Loucy (cell line): ENCODE data around the gene ETV3L.

ENCODE experiments used
- H2AFZ ChIP-seq: fragments of 200-600 bp; sonication (generic); 2 replicates; pipeline ENCODE4 v1.6.0; 2016; ENCODE audit warnings: antibody characterized with exemption, mild to moderate bottlenecking, low read length, moderate library complexity
- H3F3A ChIP-seq: fragments of 200-600 bp; 2 replicates; pipeline ENCODE4 v1.6.0; 2016; ENCODE audit warnings: antibody characterized with exemption, low read depth, mild to moderate bottlenecking
- H3K27me3 ChIP-seq: fragments of 200-600 bp; sonication (generic); 2 replicates; pipeline ENCODE4 v1.6.1; 2014; ENCODE audit warnings: low read length, mild to moderate bottlenecking; ENCODE audit not compliant: insufficient read depth, poor library complexity, severe bottlenecking
- H3K36me3 ChIP-seq: fragments of 200-600 bp; sonication (generic); 2 replicates; pipeline ENCODE4 v1.6.1; 2016; ENCODE audit warnings: low read length; ENCODE audit not compliant: insufficient read depth
- H3K4me1 ChIP-seq: fragments of 200-600 bp; sonication (generic); 2 replicates; pipeline ENCODE4 v1.5.1; 2014; ENCODE audit warnings: low read length, mild to moderate bottlenecking; ENCODE audit not compliant: insufficient read depth, poor library complexity, severe bottlenecking
- H3K4me2 ChIP-seq: fragments of 200-600 bp; sonication (generic); 2 replicates; pipeline ENCODE4 v1.6.0; 2014; ENCODE audit warnings: antibody characterized with exemption, low read length, low read depth, mild to moderate bottlenecking; ENCODE audit not compliant: poor library complexity, severe bottlenecking
- H3K4me3 ChIP-seq: fragments of 200-600 bp; sonication (generic); 2 replicates; pipeline ENCODE4 v1.5.1; 2014; ENCODE audit warnings: low read length, mild to moderate bottlenecking, mixed read lengths; ENCODE audit not compliant: poor library complexity, severe bottlenecking
- H3K79me2 ChIP-seq: fragments of 200-600 bp; sonication (generic); 2 replicates; pipeline ENCODE4 v1.6.1; 2014; ENCODE audit warnings: low read length; ENCODE audit not compliant: insufficient read depth
- H3K9ac ChIP-seq: fragments of 200-600 bp; sonication (generic); 2 replicates; pipeline ENCODE4 v1.6.0; 2014; ENCODE audit warnings: mild to moderate bottlenecking, low read depth, low read length, moderate library complexity; ENCODE audit not compliant: poor library complexity, severe bottlenecking
- H3K9me2 ChIP-seq: fragments of 200-600 bp; sonication (generic); replicated peaks from 2 replicates; pipeline ENCODE4 v1.6.1; 2016; ENCODE audit warnings: low read depth, low read length, mixed read lengths
- H3K9me3 ChIP-seq: fragments of 200-600 bp; sonication (generic); 2 replicates; pipeline ENCODE4 v1.6.1; 2014; ENCODE audit warnings: mild to moderate bottlenecking, antibody characterized with exemption, low read length, low read depth; ENCODE audit not compliant: insufficient read depth
- H4K20me1 ChIP-seq: fragments of 200-600 bp; sonication (generic); 2 replicates; pipeline ENCODE4 v1.6.0; 2014; ENCODE audit warnings: antibody characterized with exemption, low read length, mild to moderate bottlenecking; ENCODE audit not compliant: insufficient read depth, poor library complexity, severe bottlenecking
- EZH2phosphoT487 ChIP-seq: fragments of 200-600 bp; IDR thresholded peaks from 2 replicates; pipeline ENCODE4 v1.6.1; 2018; ENCODE audit warnings: antibody characterized with exemption, mild to moderate bottlenecking, moderate library complexity, borderline replicate concordance
- TF ChIP-seq, protein P1 (sequence below): fragments of 200-600 bp; sonication (generic); conservative IDR thresholded peaks from 2 replicates; pipeline ENCODE4 v1.5.1; 2014; ENCODE audit warnings: mild to moderate bottlenecking, antibody characterized with exemption, low read length

The ETV3L gene

DNA sequence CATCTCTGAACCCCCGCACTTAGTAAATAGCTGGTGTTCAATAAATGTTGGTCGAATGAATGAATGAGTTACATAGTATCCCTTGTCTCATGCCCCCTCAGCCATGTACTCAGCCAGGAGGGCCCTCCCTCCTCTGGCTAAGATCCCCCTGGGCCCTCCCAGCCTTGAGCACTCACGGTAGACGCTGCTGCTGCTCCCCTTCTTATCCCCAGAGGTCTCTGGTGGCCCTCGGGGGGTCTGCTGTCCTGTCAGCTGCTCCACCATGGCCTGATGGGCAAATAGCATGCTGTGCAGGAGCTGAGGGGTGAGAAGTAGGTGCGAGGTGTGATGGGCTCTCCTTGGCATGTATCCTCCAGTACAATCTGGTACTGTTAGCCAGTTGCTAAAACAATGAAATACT, 1.9 kb downstream of the ETV3L start:
- H3K4me3 ChIP-seq, result no peak overlapping the region
- no peaks in the 10 kb centered on the region for H3K9me3 ChIP-seq
- H2AFZ ChIP-seq, result no peak overlapping the region

DNA sequence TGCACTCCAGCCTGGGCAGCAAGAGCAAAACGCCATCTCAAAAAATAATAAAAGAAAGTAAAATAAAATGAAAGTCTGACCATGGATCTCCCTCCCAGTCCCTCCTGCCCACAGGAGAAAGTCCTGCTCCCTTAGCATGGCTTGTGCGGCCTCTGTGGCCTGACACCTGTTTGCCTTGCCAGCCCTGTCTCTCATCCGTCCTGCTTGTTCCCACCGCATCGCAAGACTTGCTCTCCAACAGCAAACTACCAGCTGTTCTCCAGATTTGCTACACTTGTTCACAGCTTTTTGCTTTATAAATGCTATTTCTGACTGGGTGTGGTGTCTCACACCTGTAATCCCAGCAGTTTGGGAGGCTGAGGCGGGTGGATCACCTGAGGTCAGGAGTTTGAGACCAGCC, 2.7 kb downstream of the ETV3L start:
- TF ChIP-seq, protein P1, sequence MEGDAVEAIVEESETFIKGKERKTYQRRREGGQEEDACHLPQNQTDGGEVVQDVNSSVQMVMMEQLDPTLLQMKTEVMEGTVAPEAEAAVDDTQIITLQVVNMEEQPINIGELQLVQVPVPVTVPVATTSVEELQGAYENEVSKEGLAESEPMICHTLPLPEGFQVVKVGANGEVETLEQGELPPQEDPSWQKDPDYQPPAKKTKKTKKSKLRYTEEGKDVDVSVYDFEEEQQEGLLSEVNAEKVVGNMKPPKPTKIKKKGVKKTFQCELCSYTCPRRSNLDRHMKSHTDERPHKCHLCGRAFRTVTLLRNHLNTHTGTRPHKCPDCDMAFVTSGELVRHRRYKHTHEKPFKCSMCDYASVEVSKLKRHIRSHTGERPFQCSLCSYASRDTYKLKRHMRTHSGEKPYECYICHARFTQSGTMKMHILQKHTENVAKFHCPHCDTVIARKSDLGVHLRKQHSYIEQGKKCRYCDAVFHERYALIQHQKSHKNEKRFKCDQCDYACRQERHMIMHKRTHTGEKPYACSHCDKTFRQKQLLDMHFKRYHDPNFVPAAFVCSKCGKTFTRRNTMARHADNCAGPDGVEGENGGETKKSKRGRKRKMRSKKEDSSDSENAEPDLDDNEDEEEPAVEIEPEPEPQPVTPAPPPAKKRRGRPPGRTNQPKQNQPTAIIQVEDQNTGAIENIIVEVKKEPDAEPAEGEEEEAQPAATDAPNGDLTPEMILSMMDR, result no peak
- no peak for TF ChIP-seq EZH2phosphoT487
- Histone ChIP-seq H3K27me3 (no peaks in the 10 kb centered on the region), H3K9me2 (no peaks in the 10 kb centered on the region)

More for the DNA sequence above, 1.9 kb downstream of the ETV3L start:
- no peaks in the 10 kb centered on the region for H3K79me2 ChIP-seq
- H3K4me2 ChIP-seq, result no peak overlapping the region
- H3F3A ChIP-seq, result no peaks in the 10 kb centered on the region
- H4K20me1 ChIP-seq, result no peaks in the 10 kb centered on the region
- no peaks in the 10 kb centered on the region for H3K4me1 ChIP-seq
- H3K9ac ChIP-seq, result no peak overlapping the region
- no peaks in the 10 kb centered on the region for H3K9me2 ChIP-seq
- TF ChIP-seq, protein P1, result no peak
- no peak for TF ChIP-seq EZH2phosphoT487
- no peaks in the 10 kb centered on the region for H3K36me3 ChIP-seq
- no peaks in the 10 kb centered on the region for H3K27me3 ChIP-seq

DNA sequence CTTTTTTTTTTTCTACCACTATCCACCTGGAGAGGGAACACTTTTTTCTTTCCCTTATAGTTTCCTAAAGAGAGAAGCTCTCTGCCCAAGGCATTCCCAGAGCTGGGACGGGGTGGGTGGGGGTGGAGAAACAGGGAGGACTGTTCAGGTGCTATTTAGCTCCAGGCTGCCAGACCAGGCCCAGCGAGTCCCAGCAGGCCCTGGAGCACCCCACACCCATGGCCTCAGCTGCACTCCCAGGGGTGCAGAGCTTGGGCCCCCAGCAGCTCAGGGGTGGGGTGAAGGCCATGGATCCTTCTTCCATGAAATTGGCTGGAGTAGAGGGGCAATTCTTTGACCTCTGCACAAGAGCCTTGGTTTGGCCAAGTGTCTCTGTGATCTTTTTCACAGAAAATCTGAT, 4.1 kb downstream of the ETV3L start:
- H3K27me3 ChIP-seq, result no peaks in the 10 kb centered on the region
- no peaks in the 10 kb centered on the region for H3K9me3 ChIP-seq
- H3F3A ChIP-seq, result no peaks in the 10 kb centered on the region
- no peaks in the 10 kb centered on the region for H3K79me2 ChIP-seq
- no peak overlapping the region for H3K4me2 ChIP-seq
- H4K20me1 ChIP-seq, result no peaks in the 10 kb centered on the region
- no peak overlapping the region for H3K4me3 ChIP-seq
- H3K9ac ChIP-seq, result no peak overlapping the region
- TF ChIP-seq EZH2phosphoT487, result no peak
- TF ChIP-seq, protein P1, result no peak
- no peaks in the 10 kb centered on the region for H3K4me1 ChIP-seq
- H3K9me2 ChIP-seq, result no peaks in the 10 kb centered on the region
- no peak overlapping the region for H2AFZ ChIP-seq
- H3K36me3 ChIP-seq, result no peaks in the 10 kb centered on the region

More for the DNA sequence above, 2.7 kb downstream of the ETV3L start:
- Histone ChIP-seq H3K4me2 (no peak overlapping the region), H3K79me2 (no peaks in the 10 kb centered on the region), H3K4me1 (no peaks in the 10 kb centered on the region), H3K36me3 (no peaks in the 10 kb centered on the region), H3K9me3 (no peaks in the 10 kb centered on the region), H3K9ac (no peak overlapping the region), H3F3A (no peaks in the 10 kb centered on the region), H3K4me3 (no peak overlapping the region), H4K20me1 (no peaks in the 10 kb centered on the region), H2AFZ (no peak overlapping the region)
